ENCODE data around the gene MEGF11. TPM values are rescaled to one million over a fixed set of nuclear protein-coding genes. Genes with fewer than 3 reads are reported as not detected.

The MEGF11 gene
- total RNA-seq, 3 donors from 2014 or later, result not detected

GRCh38 chr15:65909831-65910230, 343.7 kb downstream of the MEGF11 start:
- no peaks in the 10 kb centered on the region for H3K36me3 ChIP-seq
- intact Hi-C loops (cut with DNase I; ENCODE audit: low total_unique reads), result no loop called here
- TF ChIP-seq POLR2A (IDR thresholded peaks at IDR 0.05) (no peak), CTCF (IDR thresholded peaks at IDR 0.05) (no peak), POLR2AphosphoS5 (IDR thresholded peaks at IDR 0.05) (no peak)

GRCh38 chr15:65908876-65909275, 344.7 kb downstream of the MEGF11 start:
- H3K36me3 ChIP-seq, result no peaks in the 10 kb centered on the region
- no peaks in the 10 kb centered on the region for H3K4me1 ChIP-seq
- TF ChIP-seq POLR2A (IDR thresholded peaks at IDR 0.05) (no peak), POLR2AphosphoS5 (IDR thresholded peaks at IDR 0.05) (no peak)
- H3K9me3 ChIP-seq, result no peaks in the 10 kb centered on the region
- no peak for DNase-seq (ENCODE audit: low spot score in 2 of 2)
- intact Hi-C loops (cut with DNase I; ENCODE audit: low total_unique reads), result no loop called here
- no peaks in the 10 kb centered on the region for H3K27me3 ChIP-seq
- peak overlapping the region in 1 of 2 donors; percentile 21 for H3K27ac ChIP-seq
- no peak overlapping the region for H3K4me3 ChIP-seq

More at GRCh38 chr15:65909831-65910230, 343.7 kb downstream of the MEGF11 start:
- no peak for DNase-seq (ENCODE audit: low spot score in 2 of 2)
- H3K27ac ChIP-seq, result no peak overlapping the region
- H3K4me1 ChIP-seq, result no peaks in the 10 kb centered on the region
- H3K27me3 ChIP-seq, result no peaks in the 10 kb centered on the region
- H3K4me3 ChIP-seq, result no peak overlapping the region
- H3K9me3 ChIP-seq, result no peaks in the 10 kb centered on the region

- DNase-seq (ENCODE audit: low spot score in 2 of 2), result no peak
- TF ChIP-seq POLR2A (IDR thresholded peaks at IDR 0.05) (no peak), POLR2AphosphoS5 (IDR thresholded peaks at IDR 0.05) (no peak), CTCF (IDR thresholded peaks at IDR 0.05) (no peak)
- Histone ChIP-seq H3K4me1 (no peaks in the 10 kb centered on the region), H3K27ac (peak overlapping the region; percentile 44 to 56), H3K4me3 (no peak overlapping the region), H3K9me3 (no peaks in the 10 kb centered on the region), H3K27me3 (no peaks in the 10 kb centered on the region), H3K36me3 (no peaks in the 10 kb centered on the region)
- intact Hi-C loops (cut with DNase I; ENCODE audit: low total_unique reads), result no loop called here
Observed at GRCh38 chr15:65907661-65908060, 345.9 kb downstream of the MEGF11 start.

- H3K4me3 ChIP-seq, result no peak overlapping the region
- no peaks in the 10 kb centered on the region for H3K36me3 ChIP-seq
- H3K4me1 ChIP-seq, result no peaks in the 10 kb centered on the region
- TF ChIP-seq CTCF (IDR thresholded peaks at IDR 0.05) (no peak), POLR2AphosphoS5 (IDR thresholded peaks at IDR 0.05) (peak in 1 of 3 donors; percentile 17), POLR2A (IDR thresholded peaks at IDR 0.05) (no peak)
- peak overlapping the region; percentile 21 to 56 for H3K27ac ChIP-seq
- intact Hi-C loops (cut with DNase I; ENCODE audit: low total_unique reads), result no loop called here
- no peaks in the 10 kb centered on the region for H3K27me3 ChIP-seq
- no peak for DNase-seq (ENCODE audit: low spot score in 2 of 2)
- no peaks in the 10 kb centered on the region for H3K9me3 ChIP-seq
Observed at GRCh38 chr15:65906396-65906795, 347.2 kb downstream of the MEGF11 start.

DNA sequence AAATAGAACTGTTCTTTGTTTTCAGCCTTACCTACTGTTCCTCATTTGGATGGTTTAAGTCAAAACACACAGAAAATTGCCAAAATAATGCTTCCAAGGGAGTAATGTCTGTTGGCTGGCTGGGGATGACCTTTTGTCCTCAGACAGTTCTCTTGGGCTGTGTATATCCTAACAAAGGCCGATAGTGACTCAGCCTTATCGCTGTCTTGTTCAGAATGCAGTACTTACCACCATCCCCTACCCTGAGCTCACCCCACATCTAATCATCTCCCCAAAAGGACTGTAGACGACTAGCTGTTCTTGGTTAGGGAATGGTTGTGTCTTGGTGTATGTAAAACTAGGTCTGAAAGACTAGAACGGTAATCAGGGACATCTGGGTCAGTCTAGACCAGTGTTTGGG, 349.2 kb downstream of the MEGF11 start:
- Histone ChIP-seq H3K4me1 (no peaks in the 10 kb centered on the region), H3K27ac (peak overlapping the region; percentile 19 to 29), H3K27me3 (no peaks in the 10 kb centered on the region), H3K36me3 (no peaks in the 10 kb centered on the region), H3K4me3 (no peak overlapping the region), H3K9me3 (no peaks in the 10 kb centered on the region)
- intact Hi-C loops (cut with DNase I; ENCODE audit: low total_unique reads), result no loop called here
- no peak for TF ChIP-seq POLR2AphosphoS5 (IDR thresholded peaks at IDR 0.05)
- TF ChIP-seq POLR2A (IDR thresholded peaks at IDR 0.05), result no peak
- no peak for TF ChIP-seq CTCF (IDR thresholded peaks at IDR 0.05)
- no peak for DNase-seq (ENCODE audit: low spot score in 2 of 2)

Measured in breast epithelium (tissue), 4 donors.